Small intestine (tissue), 7 donors: Measurements from ENCODE around the gene PCID2. TPM values are rescaled to one million over a fixed set of nuclear protein-coding genes. Genes with fewer than 3 reads are reported as not detected.

Source experiments
- DNase-seq, 2 donors: peaks; one replicate each; pipeline versions ENCODE4 v3.0.0 to v3.0.0-alpha.2; 2013
- FAIRE-seq: peaks from 2 replicates; lab custom pipeline; 2012; peaks lifted over from hg19 to GRCh38; lab: Jason Lieb, UNC
- H3K27ac ChIP-seq, 3 donors: one replicate each; pipeline ENCODE4 v1.5.1; 2013; ENCODE audit warnings: low read length in 2 of 3, mild to moderate bottlenecking in 2 of 3, control low read depth in 1 of 3, inconsistent platforms in 1 of 3, low read depth in 1 of 3, moderate library complexity in 1 of 3
- H3K27me3 ChIP-seq, 3 donors: one replicate each; pipeline ENCODE4 v1.6.1; 2013; ENCODE audit warnings: low read length in 3 of 3, inconsistent platforms in 1 of 3; ENCODE audit not compliant: control insufficient read depth in 3 of 3, insufficient read depth in 3 of 3
- H3K36me3 ChIP-seq, 3 donors: one replicate each; pipeline ENCODE4 v1.6.1; 2013; ENCODE audit warnings: low read length in 3 of 3, inconsistent platforms in 1 of 3, low read depth in 1 of 3, mild to moderate bottlenecking in 1 of 3, moderate library complexity in 1 of 3; ENCODE audit not compliant: control insufficient read depth in 3 of 3, insufficient read depth in 2 of 3
- H3K4me1 ChIP-seq, 3 donors: one replicate each; pipeline ENCODE4 v1.6.1; 2013; ENCODE audit warnings: low read length in 2 of 3, inconsistent platforms in 1 of 3, low read depth in 1 of 3, mild to moderate bottlenecking in 1 of 3, moderate library complexity in 1 of 3; ENCODE audit not compliant: control insufficient read depth in 3 of 3, insufficient read depth in 2 of 3
- H3K4me3 ChIP-seq, 3 donors: one replicate each; pipeline ENCODE4 v1.5.1; 2013; ENCODE audit warnings: low read length in 3 of 3, control low read depth in 1 of 3, inconsistent platforms in 1 of 3, low read depth in 1 of 3, mild to moderate bottlenecking in 1 of 3, moderate library complexity in 1 of 3
- H3K9me3 ChIP-seq, 2 donors: one replicate each; pipeline ENCODE4 v1.6.1; 2013; ENCODE audit warnings: low read depth in 1 of 2, low read length in 1 of 2; ENCODE audit not compliant: control insufficient read depth in 2 of 2, insufficient read depth in 1 of 2
- WGBS, 3 donors: extraction: QIAGEN DNeasy Blood & Tissue Kit; methylation state at CpG; one replicate each; pipeline ENCODE4 v1.1.7; 2013; 5-methylcytosine and 5-hydroxymethylcytosine counted together
- polyA plus RNA-seq, 4 donors: library from polyadenylated mRNA; stranded (reverse) in 3 of 4; unstranded in 1 of 4; fragments of 200-250 nt in 3 of 4; fragments of 120-200 nt in 1 of 4; gene quantifications; one replicate each; pipeline versions ENCODE4 v1.2.1 to v1.2.3, GENCODE V29; 2013
- donor health status: healthy with polysubstance abuse.
- donor health status: control.
- donor health status: control.
- donor health status: Bipolar disorder and iron deficiency.
- donor health status: healthy.

The PCID2 gene
- polyA plus RNA-seq, 4 donors = 21.6 to 51.3 (median 30.0) TPM

- H3K4me3 ChIP-seq = no peak overlapping the region
- peaks cover 0 to 17% (median 0%) of the 10 kb centered on the region in 3 donors for H3K4me1 ChIP-seq
- FAIRE-seq = no peak
- H3K27ac ChIP-seq = no peak overlapping the region
- peaks cover 4 to 83% (median 14%) of the 10 kb centered on the region in 3 donors for H3K36me3 ChIP-seq
- H3K9me3 ChIP-seq = no peaks in the 10 kb centered on the region
- H3K27me3 ChIP-seq = no peaks in the 10 kb centered on the region
- WGBS, 3 donors = 93 to 95% (median 93%) methylated on average over 7 of the region's 7 CpGs
- DNase-seq = no peak
These were observed 17.0 kb upstream of the PCID2 start for GRCh38 chr13:113225515-113225914.

DNA sequence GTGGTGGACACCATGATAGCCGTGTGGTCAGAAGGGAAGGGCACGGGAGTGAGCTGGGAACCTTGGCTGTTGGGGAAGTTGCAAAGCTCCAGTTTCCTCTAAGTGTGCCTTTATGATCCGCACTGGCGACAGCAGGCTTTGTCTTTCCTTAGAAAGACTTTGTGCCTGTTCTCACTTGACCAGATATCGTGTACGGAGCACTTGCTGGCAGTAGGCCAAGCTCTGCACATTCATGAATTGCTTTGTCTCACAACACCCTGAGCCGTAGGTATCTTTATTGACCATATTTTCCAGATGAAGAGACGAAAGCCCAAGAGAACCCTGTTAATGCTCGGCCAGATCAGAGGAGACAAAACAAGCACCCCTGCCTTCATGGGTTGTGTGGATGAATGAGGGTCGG, 16.0 kb upstream of the PCID2 start:
- FAIRE-seq (no peak), DNase-seq (peak; percentile 87 to 92)
- Histone ChIP-seq H3K4me3 (no peak overlapping the region), H3K4me1 (peaks cover 0 to 28% (median 5%) of the 10 kb centered on the region in 3 donors), H3K27me3 (no peaks in the 10 kb centered on the region), H3K9me3 (no peaks in the 10 kb centered on the region), H3K27ac (peak overlapping the region in 1 of 3 donors; percentile 71), H3K36me3 (peaks cover 0 to 83% (median 12%) of the 10 kb centered on the region in 3 donors)
- whole genome bisulfite sequencing, 3 donors = 21 to 67% (median 37%) methylated on average over 10 of the region's 10 CpGs

- no peak for FAIRE-seq
These were observed 14.6 kb upstream of the PCID2 start for GRCh38 chr13:113223070-113223469.

DNA sequence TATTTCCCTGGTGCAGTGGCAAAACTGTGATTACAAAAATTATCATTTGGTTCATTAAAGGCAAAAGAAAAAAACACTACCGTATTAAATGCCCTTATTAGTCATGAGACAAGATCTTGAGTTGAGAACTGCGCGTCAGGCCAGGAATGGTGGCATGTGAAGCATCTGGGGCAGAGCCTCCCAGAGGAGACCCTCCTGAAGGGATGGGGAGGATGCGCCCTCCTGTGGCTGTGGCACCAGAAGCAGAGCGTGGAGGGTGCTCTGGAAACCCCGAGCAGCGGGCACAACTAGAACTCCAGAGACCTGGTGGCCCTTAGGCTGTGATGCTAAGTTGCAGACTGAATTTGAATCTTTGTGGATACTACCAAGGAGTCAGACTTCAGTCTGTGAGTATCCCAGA, 12.4 kb upstream of the PCID2 start:
- WGBS, 3 donors = 95 to 98% (median 97%) methylated on average over 7 of the region's 7 CpGs
- no peak for FAIRE-seq
- Histone ChIP-seq H3K27ac (no peak overlapping the region), H3K4me1 (peaks cover 2 to 39% (median 5%) of the 10 kb centered on the region in 3 donors), H3K36me3 (peaks cover 0 to 63% (median 8%) of the 10 kb centered on the region in 3 donors), H3K27me3 (no peaks in the 10 kb centered on the region), H3K9me3 (no peaks in the 10 kb centered on the region), H3K4me3 (no peak overlapping the region)
- no peak for DNase-seq

More at GRCh38 chr13:113223070-113223469, 14.6 kb upstream of the PCID2 start:
- H3K27me3 ChIP-seq = no peaks in the 10 kb centered on the region
- WGBS, 3 donors = 94 to 97% (median 96%) methylated on average over 7 of the region's 7 CpGs
- peaks cover 0 to 81% (median 10%) of the 10 kb centered on the region in 3 donors for H3K36me3 ChIP-seq
- H3K4me1 ChIP-seq = peaks cover 0 to 34% (median 5%) of the 10 kb centered on the region in 3 donors
- DNase-seq = no peak
- no peak overlapping the region for H3K4me3 ChIP-seq
- no peaks in the 10 kb centered on the region for H3K9me3 ChIP-seq
- no peak overlapping the region for H3K27ac ChIP-seq

- peaks cover 2 to 39% (median 5%) of the 10 kb centered on the region in 3 donors for H3K4me1 ChIP-seq
- no peak overlapping the region for H3K4me3 ChIP-seq
- DNase-seq (peak; percentile 87 to 90), FAIRE-seq (no peak)
- no peaks in the 10 kb centered on the region for H3K9me3 ChIP-seq
- H3K27me3 ChIP-seq = no peaks in the 10 kb centered on the region
- H3K27ac ChIP-seq = peak overlapping the region in 2 of 3 donors; percentile 60
- 15 to 58% (median 42%) methylated on average over 13 of the region's 13 CpGs for WGBS, 3 donors
- H3K36me3 ChIP-seq = peaks cover 0 to 60% (median 4%) of the 10 kb centered on the region in 3 donors
These were observed 11.7 kb upstream of the PCID2 start for GRCh38 chr13:113220141-113220598.

GRCh38 chr13:113219256-113219940, 10.9 kb upstream of the PCID2 start:
- FAIRE-seq = no peak
- H3K27me3 ChIP-seq = no peaks in the 10 kb centered on the region
- H3K9me3 ChIP-seq = no peaks in the 10 kb centered on the region

GRCh38 chr13:113218586-113218985, 10.1 kb upstream of the PCID2 start:
- H3K36me3 ChIP-seq = peaks cover 0 to 61% (median 2%) of the 10 kb centered on the region in 3 donors
- H3K27me3 ChIP-seq = no peaks in the 10 kb centered on the region
- H3K4me1 ChIP-seq = peaks cover 2 to 27% (median 5%) of the 10 kb centered on the region in 3 donors
- no peaks in the 10 kb centered on the region for H3K9me3 ChIP-seq
- H3K4me3 ChIP-seq = no peak overlapping the region
- no peak for DNase-seq
- 48 to 78% (median 73%) methylated on average over 3 of the region's 3 CpGs for WGBS, 3 donors
- no peak for FAIRE-seq
- H3K27ac ChIP-seq = no peak overlapping the region

More at GRCh38 chr13:113219256-113219940, 10.9 kb upstream of the PCID2 start:
- peaks cover 2 to 32% (median 5%) of the 10 kb centered on the region in 3 donors for H3K4me1 ChIP-seq
- H3K36me3 ChIP-seq = peaks cover 0 to 63% (median 4%) of the 10 kb centered on the region in 3 donors
- no peak overlapping the region for H3K4me3 ChIP-seq
- DNase-seq = peak; percentile 26 to 51
- 78 to 84% (median 83%) methylated on average over 14 of the region's 14 CpGs for WGBS, 3 donors
- peak overlapping the region in 1 of 3 donors; percentile 60 for H3K27ac ChIP-seq

- no peaks in the 10 kb centered on the region for H3K27me3 ChIP-seq
- DNase-seq = peak; percentile 42 to 44
- H3K9me3 ChIP-seq = no peaks in the 10 kb centered on the region
- H3K27ac ChIP-seq = no peak overlapping the region
- FAIRE-seq = no peak
- H3K4me1 ChIP-seq = peaks cover 2 to 27% (median 5%) of the 10 kb centered on the region in 3 donors
- no peak overlapping the region for H3K4me3 ChIP-seq
- 28 to 44% (median 33%) methylated on average over 7 of the region's 7 CpGs for WGBS, 3 donors
- peaks cover 2 to 52% (median 2%) of the 10 kb centered on the region in 3 donors for H3K36me3 ChIP-seq
These were observed 8.0 kb upstream of the PCID2 start for GRCh38 chr13:113216254-113217048.
